ENCODE data around the gene DMC1.
A peak's percentile ranks its signal among the peaks of the same experiment; 100 is the strongest.

GRCh38 chr22:38504731-38505540 is 65.0 kb downstream of the DMC1 start:
- TF ChIP-seq EZH2 (conservative IDR thresholded peaks at IDR 0.05; ENCODE audit: low read depth, low read length) (no peak), ZNF775 (CRISPR knock-in tag; IDR thresholded peaks at IDR 0.05; ENCODE audit: borderline replicate concordance) (no peak), ELF1 (CRISPR knock-in tag; IDR thresholded peaks at IDR 0.05) (peak; percentile 29; the same call in 1 of the 2 replicates), ZNF407 (CRISPR knock-in tag; IDR thresholded peaks at IDR 0.05; ENCODE audit: not compliant biosample characterization) (no peak), SMARCE1 (IDR thresholded peaks at IDR 0.05; ENCODE audit: borderline replicate concordance) (no peak), ZBTB20 (CRISPR knock-in tag; IDR thresholded peaks at IDR 0.05; ENCODE audit: borderline replicate concordance, low read depth) (no peak), SUZ12 (IDR thresholded peaks at IDR 0.05; ENCODE audit: low read depth, low read length) (no peak), EP300 (IDR thresholded peaks at IDR 0.05; ENCODE audit: low read depth in 2 of 2, low read length in 2 of 2) (no peak), EP300 (CRISPR knock-in tag; IDR thresholded peaks at IDR 0.05; ENCODE audit: borderline replicate concordance) (no peak), XBP1 (CRISPR knock-in tag; IDR thresholded peaks at IDR 0.05) (no peak)
